ENCODE data around the gene TAS2R4. TPM values are rescaled to one million over a fixed set of nuclear protein-coding genes. Genes with fewer than 3 reads are reported as not detected.

Gene TAS2R4, protein sequence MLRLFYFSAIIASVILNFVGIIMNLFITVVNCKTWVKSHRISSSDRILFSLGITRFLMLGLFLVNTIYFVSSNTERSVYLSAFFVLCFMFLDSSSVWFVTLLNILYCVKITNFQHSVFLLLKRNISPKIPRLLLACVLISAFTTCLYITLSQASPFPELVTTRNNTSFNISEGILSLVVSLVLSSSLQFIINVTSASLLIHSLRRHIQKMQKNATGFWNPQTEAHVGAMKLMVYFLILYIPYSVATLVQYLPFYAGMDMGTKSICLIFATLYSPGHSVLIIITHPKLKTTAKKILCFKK
- total RNA-seq, result 1 to 10 TPM; 3.9 to 5.4 TPM
- polyA plus RNA-seq, result under 1 TPM in 1 of 2 donors, not detected in 1; 0.07 TPM

DNA sequence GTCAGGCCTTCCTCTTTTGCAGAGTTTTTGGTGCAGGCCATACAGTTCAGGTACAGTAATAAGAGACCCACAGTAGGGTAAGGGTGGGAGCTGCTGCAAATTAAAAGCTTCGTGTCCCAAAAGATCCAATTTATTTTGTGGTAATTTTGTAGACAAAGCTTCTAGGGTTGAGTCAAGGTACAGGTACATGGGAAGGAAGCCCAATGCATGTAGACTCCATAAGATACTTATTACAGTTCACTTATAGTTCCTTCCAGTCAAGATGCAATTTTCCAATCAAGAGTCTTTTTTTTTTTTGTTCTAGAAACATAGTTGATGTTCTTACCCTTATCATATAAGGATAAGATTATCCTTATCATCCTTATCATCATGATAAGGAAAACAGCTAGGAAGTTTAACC is at the start of gene TAS2R4:
TSS of gene TAS2R4 (plus strand) at position 301 of the 400 bp plus-strand sequence. CDS start 1,815 bp downstream, outside the sequence.
- peaks cover 0 to 4% (median 0%) of the 10 kb centered on the region in 8 donors for H3K9me3 Mint-ChIP-seq
- intact Hi-C loops (cut with micrococcal nuclease), result no loop called here

DNA sequence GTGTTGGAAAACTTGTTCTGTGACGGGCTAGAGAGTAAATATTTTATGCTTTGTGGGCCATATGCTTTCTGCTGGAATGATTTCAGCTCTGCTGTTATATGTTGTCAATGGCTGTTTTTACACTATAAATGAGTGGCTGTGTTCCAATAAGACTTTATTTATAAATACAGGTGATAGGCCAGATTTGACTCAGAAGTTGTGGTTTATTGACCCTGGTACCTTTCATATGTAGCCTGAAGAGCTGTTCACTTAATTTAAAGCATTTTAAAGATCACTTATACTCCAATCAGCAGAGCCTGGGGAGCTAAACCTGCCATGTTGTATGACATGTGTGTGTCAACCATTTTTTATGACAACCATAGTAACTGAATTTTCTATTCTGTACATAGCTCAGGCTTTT is 47.5 kb upstream of the TAS2R4 start:
- no peak overlapping the region for H3K4me3 ChIP-seq (ENCODE audit: low read length in 2 of 2)
- no peak overlapping the region for H3K27ac ChIP-seq (ENCODE audit: low read depth, low read length)
- Mint-ChIP-seq H3K4me1 (no peaks in the 10 kb centered on the region), H3K27ac (no peak overlapping the region), H3K36me3 (peaks cover 0 to 7% of the 10 kb centered on the region in 2 donors), H3K4me3 (no peak overlapping the region), H3K9me3 (peaks cover 0 to 2% (median 0%) of the 10 kb centered on the region in 8 donors), H3K27me3 (no peaks in the 10 kb centered on the region)
- no peaks in the 10 kb centered on the region for H3K36me3 ChIP-seq (ENCODE audit: insufficient read depth, low read length)
- no peaks in the 10 kb centered on the region for H3K4me1 ChIP-seq (ENCODE audit: insufficient read depth, low read length)
- no peaks in the 10 kb centered on the region for H3K27me3 ChIP-seq (ENCODE audit: insufficient read depth, low read length)
- POLR2A ChIA-PET (ENCODE audit: partially characterized antibody), result interaction anchor here (0.7 kb wide), 1 partner anchor 9 kb away, joined by 3 read pairs; the partner anchor contains the start of gene SSBP1
- CTCF ChIA-PET (ENCODE audit: partially characterized antibody), result interaction anchor here (2.2 kb wide), 1 partner anchor 9 kb away, joined by 12 read pairs; the partner anchor contains the start of gene SSBP1
- no peaks in the 10 kb centered on the region for H3K9me3 ChIP-seq (ENCODE audit: control insufficient read depth in 1 of 2, low read length in 2 of 2)
- no peak for DNase-seq
- intact Hi-C loops (cut with micrococcal nuclease), result no loop called here

More for the DNA sequence above, at the start of gene TAS2R4:
- Mint-ChIP-seq H3K36me3 (peaks cover 50 to 51% of the 10 kb centered on the region in 2 donors), H3K4me3 (no peak within 1 kb of the TSS), H3K4me1 (peaks cover 0 to 8% (median 2%) of the 10 kb centered on the region in 4 donors), H3K27me3 (no peaks in the 10 kb centered on the region), H3K27ac (no peak within 1 kb of the TSS)
- H3K27ac ChIP-seq (ENCODE audit: low read depth, low read length), result no peak within 1 kb of the TSS
- no peaks in the 10 kb centered on the region for H3K9me3 ChIP-seq (ENCODE audit: control insufficient read depth in 1 of 2, low read length in 2 of 2)
- peaks cover 5% of the 10 kb centered on the region for H3K36me3 ChIP-seq (ENCODE audit: insufficient read depth, low read length)
- no peak for DNase-seq
- H3K27me3 ChIP-seq (ENCODE audit: insufficient read depth, low read length), result no peaks in the 10 kb centered on the region
- no peak within 1 kb of the TSS for H3K4me3 ChIP-seq (ENCODE audit: low read length in 2 of 2)
- ChIA-PET CTCF (ENCODE audit: partially characterized antibody) (interaction anchor here (1.6 kb wide), 1 partner anchor 9 kb away, joined by 11 read pairs; no protein-coding TSS in a partner anchor), POLR2A (ENCODE audit: partially characterized antibody) (no interaction called here)
- H3K4me1 ChIP-seq (ENCODE audit: insufficient read depth, low read length), result no peaks in the 10 kb centered on the region

DNA sequence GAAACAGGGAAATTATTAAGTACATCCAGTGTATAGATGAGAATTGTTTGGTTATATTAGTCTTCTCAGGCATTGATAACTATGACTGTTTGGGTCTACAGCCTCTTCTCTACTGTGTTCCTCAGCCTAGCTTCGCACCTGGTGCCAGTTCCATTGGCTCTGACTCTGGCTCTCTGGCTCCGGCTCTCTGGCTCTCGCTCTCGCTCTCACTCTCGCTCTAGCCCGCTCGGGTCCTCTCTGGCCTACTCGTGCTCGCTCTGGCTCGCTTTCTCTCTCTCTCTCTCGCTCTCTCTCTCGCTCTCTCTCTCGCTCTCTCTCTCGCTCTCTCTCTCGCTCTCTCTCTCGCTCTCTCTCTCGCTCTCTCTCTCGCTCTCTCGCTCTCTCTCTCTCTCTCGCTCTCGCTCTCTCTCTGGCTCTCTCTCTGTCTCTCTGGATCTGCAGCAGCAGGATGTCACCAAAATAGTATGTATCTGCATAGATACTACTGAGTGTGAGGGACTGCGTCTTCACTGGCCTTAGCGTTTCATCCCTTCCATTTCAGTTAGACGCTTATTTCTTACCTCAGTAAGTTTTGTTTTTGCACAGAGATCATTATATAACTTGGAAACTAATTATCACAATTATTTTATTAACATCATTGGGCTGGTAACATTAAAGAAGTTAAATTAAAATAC is 44.9 kb upstream of the TAS2R4 start:
- POLR2A ChIA-PET (ENCODE audit: partially characterized antibody), result no interaction called here
- Mint-ChIP-seq H3K4me1 (peaks cover 0 to 5% (median 3%) of the 10 kb centered on the region in 4 donors), H3K4me3 (peak overlapping the region in 1 of 8 donors; percentile 35), H3K27ac (no peak overlapping the region), H3K27me3 (no peaks in the 10 kb centered on the region), H3K9me3 (peaks cover 0 to 2% (median 0%) of the 10 kb centered on the region in 8 donors), H3K36me3 (no peaks in the 10 kb centered on the region)
- Histone ChIP-seq H3K27me3 (ENCODE audit: insufficient read depth, low read length) (no peaks in the 10 kb centered on the region), H3K4me3 (ENCODE audit: low read length in 2 of 2) (no peak overlapping the region), H3K9me3 (ENCODE audit: control insufficient read depth in 1 of 2, low read length in 2 of 2) (no peaks in the 10 kb centered on the region), H3K4me1 (ENCODE audit: insufficient read depth, low read length) (peaks cover under 1% of the 10 kb centered on the region), H3K36me3 (ENCODE audit: insufficient read depth, low read length) (no peaks in the 10 kb centered on the region), H3K27ac (ENCODE audit: low read depth, low read length) (no peak overlapping the region)
- intact Hi-C loops (cut with micrococcal nuclease), result loop anchor here (10.0 kb wide), 1 partner anchor 1037 kb away; the partner anchor contains the start of gene NDUFB2
- CTCF ChIA-PET (ENCODE audit: partially characterized antibody), result interaction anchor here (1.7 to 1.9 kb wide), 2 partner anchors 15 to 78 kb away, joined by 4 to 7 read pairs; no protein-coding TSS in a partner anchor
- DNase-seq, result no peak

DNA sequence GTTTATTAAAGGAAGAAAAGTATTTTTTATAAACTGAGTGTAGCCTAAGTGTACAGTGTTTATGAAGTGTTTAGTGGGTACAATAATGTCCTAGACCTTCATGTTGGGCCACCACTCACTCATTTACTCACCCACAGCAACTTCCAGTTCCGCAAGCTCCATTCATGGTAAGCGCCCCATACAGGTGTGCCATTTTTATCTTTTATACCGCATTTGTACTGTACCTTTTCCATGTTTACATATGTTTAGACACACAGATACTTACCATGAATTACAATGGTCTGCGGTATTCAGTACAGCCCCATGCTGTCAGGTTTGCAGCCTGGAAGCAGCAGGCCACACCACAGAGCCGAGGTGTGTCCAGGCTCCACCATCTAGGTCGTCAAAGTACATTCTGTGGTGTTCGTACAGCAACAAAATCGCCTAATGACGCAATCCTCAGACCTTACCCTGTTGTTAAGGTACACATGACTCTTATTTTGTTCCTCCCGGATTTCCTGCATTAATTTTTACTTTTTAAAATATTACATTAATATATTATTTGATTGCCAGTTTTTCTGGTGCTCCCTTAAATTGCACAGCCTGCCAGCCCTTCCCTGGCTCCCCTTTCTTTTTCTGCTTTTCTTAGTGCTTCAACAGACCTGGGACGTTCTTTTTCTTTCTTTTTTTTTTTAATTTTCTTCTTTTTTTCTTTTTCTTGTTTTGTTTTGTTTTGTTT is 39.2 kb upstream of the TAS2R4 start:
- Mint-ChIP-seq H3K36me3 (peaks cover 21 to 34% of the 10 kb centered on the region in 2 donors), H3K9me3 (no peaks in the 10 kb centered on the region), H3K4me1 (peaks cover 23 to 55% (median 36%) of the 10 kb centered on the region in 4 donors), H3K27ac (peak overlapping the region; percentile 96 to 99 (median 99)), H3K4me3 (peak overlapping the region; percentile 98 to 100 (median 99)), H3K27me3 (no peaks in the 10 kb centered on the region)
- intact Hi-C loops (cut with micrococcal nuclease), result loop anchor here (5.0 to 10.0 kb wide), 2 partner anchors 1042 to 1625 kb away; partner anchors contain the start of genes FAM131B and NDUFB2
- ChIA-PET POLR2A (ENCODE audit: partially characterized antibody) (interaction anchor here (0.9 to 3.7 kb wide), 17 partner anchors 8 to 723 kb away, joined by 3 to 89 read pairs (median 5); partner anchors contain the start of genes AGK, DENND11, MRPS33 and TAS2R3), CTCF (ENCODE audit: partially characterized antibody) (interaction anchor here (0.6 to 6.0 kb wide), 21 partner anchors 9 to 825 kb away, joined by 3 to 74 read pairs (median 5); partner anchors contain the start of genes AGK, DENND11, MRPS33 and WEE2)
- Histone ChIP-seq H3K4me3 (ENCODE audit: low read length in 2 of 2) (peak overlapping the region; percentile 67 to 95), H3K4me1 (ENCODE audit: insufficient read depth, low read length) (peaks cover 36% of the 10 kb centered on the region), H3K27ac (ENCODE audit: low read depth, low read length) (peak overlapping the region; percentile 85), H3K9me3 (ENCODE audit: control insufficient read depth in 1 of 2, low read length in 2 of 2) (no peaks in the 10 kb centered on the region), H3K36me3 (ENCODE audit: insufficient read depth, low read length) (peaks cover 21% of the 10 kb centered on the region), H3K27me3 (ENCODE audit: insufficient read depth, low read length) (no peaks in the 10 kb centered on the region)
- DNase-seq, result peak; percentile 36 to 58 (median 47)

DNA sequence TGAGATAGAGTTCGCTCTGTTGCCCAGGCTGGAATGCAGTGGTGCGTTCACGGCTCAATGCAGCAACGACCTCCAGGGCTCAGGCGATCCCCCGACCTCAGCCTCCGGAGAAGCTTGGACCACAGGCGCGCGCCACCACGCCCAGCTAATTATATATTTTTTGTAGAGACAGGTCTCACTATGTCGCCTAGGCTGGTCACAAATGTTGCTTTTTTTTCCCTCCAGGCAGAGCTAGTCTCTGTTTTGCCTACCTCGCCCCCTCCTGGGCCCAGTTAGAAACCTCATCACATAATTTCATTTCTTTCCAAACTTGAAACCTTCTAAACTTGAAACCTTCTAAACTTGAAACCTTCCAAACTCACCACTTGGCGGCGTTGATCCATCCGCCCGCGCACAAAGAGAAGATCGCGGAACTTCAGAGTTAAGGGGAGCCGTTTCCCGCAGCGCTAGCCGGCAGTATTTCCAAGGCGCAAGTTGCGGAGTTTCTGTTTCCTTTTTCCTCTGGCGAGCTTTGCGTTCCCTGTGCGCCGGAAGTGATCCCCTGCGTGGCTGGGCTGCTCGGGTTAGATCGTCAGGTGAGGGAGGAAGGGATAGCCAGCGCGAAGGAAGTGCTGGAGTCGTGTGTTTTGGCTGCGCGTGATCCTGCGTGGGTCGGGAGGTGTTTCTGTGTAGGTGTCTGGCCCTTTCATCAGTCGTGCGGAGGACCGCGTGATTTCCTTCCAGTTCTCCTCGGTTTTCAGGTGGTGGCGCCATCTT is 38.5 kb upstream of the TAS2R4 start, which contains the start of gene SSBP1:
TSS of gene SSBP1 (plus strand) at position 523 of the 756 bp plus-strand sequence. CDS start 809 bp downstream, outside the sequence.
- ChIA-PET CTCF (ENCODE audit: partially characterized antibody) (interaction anchor here (0.6 to 6.0 kb wide), 22 partner anchors 9 to 722 kb away, joined by 3 to 74 read pairs (median 4); partner anchors contain the start of genes AGK, DENND11, MRPS33 and WEE2), POLR2A (ENCODE audit: partially characterized antibody) (interaction anchor here (0.7 to 3.7 kb wide), 23 partner anchors 9 to 1260 kb away, joined by 3 to 89 read pairs (median 4); partner anchors contain the start of genes AGK, DENND11, MRPS33 and TAS2R3)
- H3K4me3 Mint-ChIP-seq, result peak within 1 kb of the TSS; percentile 98 to 100 (median 99)
- Histone ChIP-seq H3K9me3 (ENCODE audit: control insufficient read depth in 1 of 2, low read length in 2 of 2) (no peaks in the 10 kb centered on the region), H3K27me3 (ENCODE audit: insufficient read depth, low read length) (no peaks in the 10 kb centered on the region), H3K4me1 (ENCODE audit: insufficient read depth, low read length) (peaks cover 36% of the 10 kb centered on the region), H3K4me3 (ENCODE audit: low read length in 2 of 2) (peak within 1 kb of the TSS; percentile 94 to 95), H3K27ac (ENCODE audit: low read depth, low read length) (peak within 1 kb of the TSS; percentile 85), H3K36me3 (ENCODE audit: insufficient read depth, low read length) (peaks cover 28% of the 10 kb centered on the region)
- DNase-seq, result peak; percentile 93 to 95 (median 93)
- peak within 1 kb of the TSS; percentile 96 to 99 (median 99) for H3K27ac Mint-ChIP-seq
- no peaks in the 10 kb centered on the region for H3K9me3 Mint-ChIP-seq
- intact Hi-C loops (cut with micrococcal nuclease), result loop anchor here (1.0 to 10.0 kb wide), 7 partner anchors 37 to 1624 kb away; partner anchors contain the start of genes AGK, BRAF, FAM131B and MKRN1
- no peaks in the 10 kb centered on the region for H3K27me3 Mint-ChIP-seq
- H3K36me3 Mint-ChIP-seq, result peaks cover 26 to 41% of the 10 kb centered on the region in 2 donors
- peaks cover 26 to 60% (median 38%) of the 10 kb centered on the region in 4 donors for H3K4me1 Mint-ChIP-seq
